Measurements from ENCODE around the gene UPK1A. TPM values are rescaled to one million over a fixed set of nuclear protein-coding genes. Genes with fewer than 3 reads are reported as not detected.
"Not testable (repeated sequence)": the region's sequence is repeated elsewhere in the genome, so short reads cannot be mapped to it uniquely, and the experiment has no call there.

UPK1A gene
- total RNA-seq, 1 donor from 2014 or later, result not detected

DNA sequence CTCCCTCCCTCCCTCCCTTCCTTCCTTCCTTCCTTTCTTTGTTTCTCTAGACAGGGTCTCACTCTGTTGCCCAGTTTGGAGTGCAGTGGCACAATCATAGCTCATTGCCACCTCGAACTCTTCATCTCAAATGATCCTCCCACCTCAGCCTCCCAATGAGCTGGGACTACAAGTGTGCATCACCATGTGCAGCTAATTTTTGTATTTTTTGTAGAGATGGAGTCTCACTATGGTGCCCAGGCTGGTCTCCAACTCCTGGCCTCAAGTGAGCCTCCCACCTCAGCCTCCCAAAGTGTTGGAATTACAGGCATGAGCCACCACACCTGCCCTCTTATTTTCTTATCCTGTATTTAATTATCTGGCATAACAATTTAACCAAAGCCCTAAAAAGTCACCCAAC is 4.4 kb downstream of the UPK1A start:
- ATAC-seq (ENCODE audit: poor library complexity), result no peak
- intact Hi-C loops (cut with DNase I), result no loop called here

GRCh38 chr19:35671818-35672217 is 5.5 kb downstream of the UPK1A start:
- ATAC-seq (ENCODE audit: poor library complexity) (no peak), DNase-seq (no peak)
- intact Hi-C loops (cut with DNase I), result no loop called here

More for the DNA sequence above, 4.4 kb downstream of the UPK1A start:
- DNase-seq, result no peak

DNA sequence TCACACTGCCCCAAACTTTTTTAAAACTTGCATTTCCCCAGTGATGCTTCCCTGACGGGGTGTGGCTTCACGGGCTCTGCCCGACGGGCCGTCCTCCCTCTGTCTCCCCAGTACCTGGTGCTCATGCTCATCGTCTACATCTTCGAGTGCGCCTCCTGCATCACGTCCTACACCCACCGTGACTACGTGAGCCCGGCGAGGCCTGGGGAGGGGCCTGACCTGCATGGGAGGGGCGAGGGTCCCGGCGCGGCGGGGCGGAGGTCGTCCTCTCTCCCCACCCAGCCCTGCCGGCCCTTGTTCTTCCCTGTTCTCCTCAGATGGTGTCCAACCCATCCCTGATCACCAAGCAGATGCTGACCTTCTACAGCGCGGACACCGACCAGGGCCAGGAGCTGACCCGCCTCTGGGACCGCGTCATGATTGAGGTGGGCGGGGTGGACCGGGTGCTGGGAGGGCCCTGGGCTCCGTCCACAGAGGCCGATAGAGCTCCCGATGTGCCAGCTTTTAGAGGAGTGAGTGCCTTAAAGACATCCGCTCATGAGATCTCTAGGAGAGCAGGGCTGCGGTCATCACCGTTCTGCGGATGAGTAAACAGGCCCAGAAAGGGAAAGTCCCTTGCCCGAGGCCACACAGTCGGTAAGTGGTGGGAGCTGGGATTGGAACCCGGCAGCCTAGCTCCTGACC is 6.9 kb downstream of the UPK1A start:
- DNase-seq (peak; percentile 56), ATAC-seq (ENCODE audit: poor library complexity) (peak; percentile 53)
- intact Hi-C loops (cut with DNase I), result no loop called here

- intact Hi-C loops (cut with DNase I), result no loop called here
- DNase-seq (no peak), ATAC-seq (ENCODE audit: poor library complexity) (no peak)
Observed at GRCh38 chr19:35675589-35676140, 9.3 kb downstream of the UPK1A start.

GRCh38 chr19:35689836-35690235 is 23.5 kb downstream of the UPK1A start:
- intact Hi-C loops (cut with DNase I), result no loop called here
- ATAC-seq (ENCODE audit: poor library complexity) (no peak), DNase-seq (no peak)

DNA sequence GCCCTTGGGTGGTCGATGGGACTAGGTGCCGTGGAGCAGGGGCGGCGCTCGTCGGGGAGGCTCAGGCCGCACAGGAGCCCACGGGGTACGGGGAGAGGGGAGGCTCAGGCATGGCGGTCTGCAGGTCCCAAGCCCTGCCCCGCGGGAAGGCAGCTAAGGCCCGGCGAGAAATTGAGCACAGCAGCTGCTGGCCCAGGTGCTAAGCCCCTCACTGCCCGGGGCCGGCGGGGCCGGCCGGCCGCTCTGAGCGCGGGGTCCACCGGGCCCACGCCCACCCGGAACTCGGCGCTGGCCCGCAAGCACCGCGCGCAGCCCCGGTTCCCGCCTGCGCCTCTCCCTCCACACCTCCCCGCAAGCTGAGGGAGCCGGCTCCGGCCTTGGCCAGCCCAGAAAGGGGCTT is 24.8 kb downstream of the UPK1A start:
- DNase-seq; ATAC-seq (ENCODE audit: poor library complexity); intact Hi-C loops (cut with DNase I): not testable (repeated sequence)

DNA sequence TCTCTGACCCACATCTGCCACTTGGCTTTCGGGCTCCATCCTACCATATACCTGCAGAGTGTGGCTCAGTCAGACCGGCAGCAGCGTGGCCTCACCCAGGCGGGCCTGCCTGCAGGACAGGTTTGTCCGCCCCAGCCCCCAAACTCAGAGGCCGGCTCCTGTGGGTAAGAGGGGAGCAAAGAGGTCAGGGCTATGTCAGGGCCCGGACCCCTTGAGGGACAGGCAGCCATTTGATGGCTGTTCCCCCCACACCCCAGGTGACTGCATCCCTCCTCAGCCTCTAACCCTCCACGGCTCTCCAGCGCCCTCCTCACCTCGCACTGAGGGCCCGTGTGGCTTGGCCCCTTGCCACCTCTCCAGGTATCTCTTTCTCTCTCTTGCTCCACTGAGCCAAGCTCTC is 25.7 kb downstream of the UPK1A start:
- DNase-seq, result no peak
- intact Hi-C loops (cut with DNase I), result no loop called here
- no peak for ATAC-seq (ENCODE audit: poor library complexity)

GRCh38 chr19:35693422-35693821 is 27.1 kb downstream of the UPK1A start:
- intact Hi-C loops (cut with DNase I), result no loop called here
- DNase-seq (no peak), ATAC-seq (ENCODE audit: poor library complexity) (peak; percentile 17)

DNA sequence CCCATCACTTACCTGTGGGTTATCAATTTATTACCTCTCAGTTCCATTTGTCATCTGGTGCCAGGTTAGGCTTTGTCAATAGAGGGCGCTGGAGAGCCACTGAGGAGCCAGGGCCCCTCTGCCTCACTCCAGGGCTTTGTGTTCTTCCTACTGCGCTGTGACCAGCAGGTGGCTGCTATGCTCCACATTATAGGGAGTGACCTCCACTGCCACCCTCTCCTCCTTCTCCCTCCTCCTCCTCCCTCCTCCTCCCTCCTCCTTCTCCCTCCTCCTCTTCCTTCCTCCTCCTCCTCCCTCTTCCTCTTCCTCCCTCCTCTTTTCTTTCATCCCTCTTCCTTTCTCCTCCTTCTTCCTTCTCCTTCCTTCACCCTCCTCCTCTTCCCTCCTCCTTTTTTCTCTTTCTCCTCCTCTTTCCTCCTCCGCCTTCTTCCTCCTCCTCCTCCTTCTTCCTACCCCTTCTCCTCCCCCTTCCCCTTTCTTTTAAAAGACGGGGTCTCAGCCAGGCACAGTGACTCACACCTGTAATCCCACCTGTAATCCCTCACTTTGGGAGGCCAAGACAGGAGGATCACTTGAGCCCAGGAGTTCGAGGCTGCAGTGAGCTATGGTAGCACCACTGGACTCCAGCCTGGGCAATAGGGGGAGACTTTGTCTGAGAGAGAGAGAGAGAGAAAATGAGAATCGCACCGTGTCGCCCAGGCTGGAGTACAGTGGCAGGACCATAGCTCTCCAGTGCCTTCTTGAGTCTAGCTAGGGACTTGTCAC is 27.7 kb downstream of the UPK1A start:
- DNase-seq, result peak; percentile 91
- ATAC-seq (ENCODE audit: poor library complexity), result peak; percentile 99
- intact Hi-C loops (cut with DNase I), result loop anchor here (2.0 kb wide), 1 partner anchor 23 kb away; no protein-coding TSS in a partner anchor

- intact Hi-C loops (cut with DNase I), result loop anchor here (2.0 kb wide), 1 partner anchor 21 kb away; no protein-coding TSS in a partner anchor
- DNase-seq (no peak), ATAC-seq (ENCODE audit: poor library complexity) (no peak)
Observed at GRCh38 chr19:35695895-35696422, 29.6 kb downstream of the UPK1A start.

- intact Hi-C loops (cut with DNase I), result no loop called here
- ATAC-seq (ENCODE audit: poor library complexity), result no peak
- DNase-seq, result no peak
Observed at GRCh38 chr19:35696835-35697234, 30.5 kb downstream of the UPK1A start.

- DNase-seq, result peak; percentile 97
- peak; percentile 100 for ATAC-seq (ENCODE audit: poor library complexity)
- intact Hi-C loops (cut with DNase I), result no loop called here
Observed at GRCh38 chr19:35702223-35703012, 36.1 kb downstream of the UPK1A start.

DNA sequence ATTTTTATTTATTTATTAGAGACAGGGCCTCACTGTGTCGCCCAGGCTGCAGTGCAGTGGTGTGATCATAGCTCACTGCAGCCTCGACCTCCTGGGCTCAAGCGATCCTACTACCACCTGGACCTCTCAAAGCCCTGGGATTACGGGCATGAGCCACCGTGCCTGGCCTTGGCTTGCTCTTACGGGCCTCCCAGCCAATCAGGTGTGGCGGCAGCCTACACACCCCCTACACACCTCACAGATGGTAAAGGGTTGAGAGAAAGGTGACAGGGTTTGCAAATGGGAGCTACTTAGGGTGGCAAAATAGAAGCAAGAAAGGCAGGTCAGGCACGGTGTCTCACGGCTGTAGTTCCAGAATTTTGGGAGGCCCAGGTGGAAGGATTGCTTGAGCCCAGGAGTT is 37.0 kb downstream of the UPK1A start:
- intact Hi-C loops (cut with DNase I), result no loop called here
- ATAC-seq (ENCODE audit: poor library complexity), result no peak
- DNase-seq, result no peak

- no peak for ATAC-seq (ENCODE audit: poor library complexity)
- intact Hi-C loops (cut with DNase I), result no loop called here
- DNase-seq, result no peak
Observed at GRCh38 chr19:35704218-35704617, 37.9 kb downstream of the UPK1A start, which contains the start of gene ZBTB32. TSS of gene ZBTB32 (plus strand) at chr19:35704558. CDS start at chr19:35714627, 10,069 bp downstream.

- no peak for DNase-seq
- intact Hi-C loops (cut with DNase I), result no loop called here
- ATAC-seq (ENCODE audit: poor library complexity), result no peak
Observed at GRCh38 chr19:35708391-35708790, 42.1 kb downstream of the UPK1A start.

DNA sequence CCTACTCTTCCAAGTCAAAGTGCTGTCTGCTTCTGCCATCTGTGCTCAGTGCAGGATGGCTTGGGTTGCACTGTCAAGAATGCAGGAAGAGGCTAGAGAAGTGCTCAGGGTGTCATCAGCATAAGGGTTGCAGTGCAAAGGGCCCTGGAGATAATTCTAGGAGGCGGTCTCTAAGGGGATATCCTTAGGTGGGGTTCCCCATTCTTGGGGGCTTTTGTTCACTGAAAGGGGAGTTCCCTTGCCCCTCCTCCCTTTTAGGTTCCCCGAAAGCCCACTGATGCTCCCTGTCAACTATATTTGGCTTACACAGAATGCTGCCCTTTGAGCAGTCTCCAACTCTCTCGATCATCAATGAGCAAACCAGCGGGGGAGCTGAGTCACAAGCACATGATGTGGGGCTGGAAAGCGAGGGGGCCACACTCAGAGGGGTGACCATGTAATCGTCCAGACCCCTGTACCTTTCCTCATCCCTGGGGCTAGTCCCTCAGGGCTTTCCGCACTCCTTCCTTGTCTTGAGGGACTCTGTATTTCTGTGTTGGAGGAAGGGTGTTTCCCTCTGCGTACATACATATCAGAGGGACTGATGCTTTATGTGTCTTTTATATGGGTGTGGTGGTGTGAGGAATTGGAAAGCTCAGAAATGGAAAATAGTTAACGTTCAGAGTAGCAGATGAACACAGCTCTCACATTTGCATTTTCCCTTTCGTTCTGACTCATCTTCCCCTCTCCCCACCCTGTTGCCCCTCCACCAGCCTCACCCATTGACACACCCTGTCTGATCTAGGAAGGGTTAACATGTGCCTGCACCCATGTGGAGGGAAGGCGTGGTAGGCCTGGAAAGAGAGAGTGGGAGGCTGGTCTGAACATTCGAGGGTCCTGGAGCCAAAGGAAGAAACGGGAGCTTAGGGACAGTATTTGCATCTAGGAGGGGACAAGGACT is 44.7 kb downstream of the UPK1A start:
- intact Hi-C loops (cut with DNase I), result loop anchor here (10.0 kb wide), 2 partner anchors 166 to 224 kb away; partner anchors contain the start of genes LRFN3 and TMEM147
- ATAC-seq (ENCODE audit: poor library complexity) (no peak), DNase-seq (no peak)

Measured in Right ventricle myocardium superior (tissue), 1 donor.